ENCODE results near the gene CACTIN. TPM values are rescaled to one million over a fixed set of nuclear protein-coding genes. Genes with fewer than 3 reads are reported as not detected.

CACTIN gene
- polyA plus RNA-seq, 1 of the 3 experiments (the other 2 are of a cell fraction) = 36.4 TPM

GRCh38 chr19:3672575-3672948, 46.0 kb upstream of the CACTIN start:
- H3K9me3 ChIP-seq = no peaks in the 10 kb centered on the region
- POLR2A ChIA-PET = no interaction called here
- no peak overlapping the region for H2AFZ ChIP-seq (ENCODE audit: low read depth)
- no peaks in the 10 kb centered on the region for H3K27me3 ChIP-seq (ENCODE audit: insufficient read depth)
- H4K20me1 ChIP-seq (ENCODE audit: insufficient read depth) = 0 out of 2 replicates have a peak, but pooled peaks cover 16% of the 10 kb centered on the region
- 88% methylated on average over 7 of the region's 8 CpGs for WGBS (ENCODE audit: low lambda C conversion rate)
- no peak overlapping the region for H3K9ac ChIP-seq
- no peaks in the 10 kb centered on the region for H3K9me2 ChIP-seq
- H3K4me3 ChIP-seq (ENCODE audit: low read depth in 2 of 2, low read length in 1 of 2) = no peak overlapping the region
- no peak overlapping the region for H3K27ac ChIP-seq (ENCODE audit: low read depth in 2 of 2, low read length in 1 of 2)
- DNase-seq = no peak
- H3K4me2 ChIP-seq = no peak overlapping the region
- H3F3A ChIP-seq (replicated peaks; ENCODE audit: insufficient read depth) = no peaks in the 10 kb centered on the region
- no peak for TF ChIP-seq MAX (IDR thresholded peaks at IDR 0.05; ENCODE audit: low read depth)
- H3K79me2 ChIP-seq (ENCODE audit: insufficient read depth) = peaks cover 10% of the 10 kb centered on the region; the same call in 1 of the 2 replicates
- H3K36me3 ChIP-seq (replicated peaks in 1 of 2; ENCODE audit: control insufficient read depth in 1 of 2, insufficient read depth in 2 of 2, low read length in 1 of 2) = no peaks in the 10 kb centered on the region
- H3K4me1 ChIP-seq (ENCODE audit: control insufficient read depth in 1 of 2, insufficient read depth in 2 of 2, low read depth in 1 of 2, low read length in 1 of 2) = no peaks in the 10 kb centered on the region
- CTCF ChIA-PET = interaction anchor here (1.2 to 2.0 kb wide), 3 partner anchors 20 to 34 kb away, joined by 3 to 8 read pairs (median 4); no protein-coding TSS in a partner anchor

- Histone ChIP-seq H3K27ac (ENCODE audit: low read depth in 2 of 2, low read length in 1 of 2) (no peak overlapping the region), H3F3A (replicated peaks; ENCODE audit: insufficient read depth) (no peaks in the 10 kb centered on the region), H3K4me3 (ENCODE audit: low read depth in 2 of 2, low read length in 1 of 2) (no peak overlapping the region), H3K4me2 (no peak overlapping the region), H3K36me3 (replicated peaks in 1 of 2; ENCODE audit: control insufficient read depth in 1 of 2, insufficient read depth in 2 of 2, low read length in 1 of 2) (no peaks in the 10 kb centered on the region), H3K9me3 (no peaks in the 10 kb centered on the region), H2AFZ (ENCODE audit: low read depth) (no peak overlapping the region), H3K4me1 (ENCODE audit: control insufficient read depth in 1 of 2, insufficient read depth in 2 of 2, low read depth in 1 of 2, low read length in 1 of 2) (no peaks in the 10 kb centered on the region), H3K27me3 (ENCODE audit: insufficient read depth) (no peaks in the 10 kb centered on the region), H4K20me1 (ENCODE audit: insufficient read depth) (0 out of 2 replicates have a peak, but pooled peaks cover 16% of the 10 kb centered on the region), H3K9me2 (no peaks in the 10 kb centered on the region), H3K79me2 (ENCODE audit: insufficient read depth) (peaks cover 10% of the 10 kb centered on the region; the same call in 1 of the 2 replicates), H3K9ac (no peak overlapping the region)
- ChIA-PET CTCF (interaction anchor here (1.1 to 2.0 kb wide), 4 partner anchors 10 to 35 kb away, joined by 4 to 8 read pairs (median 4); no protein-coding TSS in a partner anchor), POLR2A (no interaction called here)
- WGBS (ENCODE audit: low lambda C conversion rate) = 83% methylated on average over 19 of the region's 40 CpGs
- DNase-seq = no peak
- TF ChIP-seq GABPA (IDR thresholded peaks at IDR 0.05; ENCODE audit: low read depth) (no peak), RAD21 (IDR thresholded peaks at IDR 0.05; ENCODE audit: low read length) (no peak), ZBTB33 (IDR thresholded peaks at IDR 0.05; ENCODE audit: borderline replicate concordance, low read depth) (no peak), MXI1 (IDR thresholded peaks at IDR 0.05; ENCODE audit: low read depth, low read length) (no peak), CHD2 (IDR thresholded peaks at IDR 0.05; ENCODE audit: low read length, partially characterized antibody) (no peak), TEAD4 (IDR thresholded peaks at IDR 0.05; ENCODE audit: borderline replicate concordance, insufficient read depth) (no peak), MEF2A (IDR thresholded peaks at IDR 0.05; ENCODE audit: borderline replicate concordance, low read depth) (no peak)
Measured at GRCh38 chr19:3671680-3672574, 45.3 kb upstream of the CACTIN start.
